ENCODE measurements around the gene EID3. TPM values are rescaled to one million over a fixed set of nuclear protein-coding genes. Genes with fewer than 3 reads are reported as not detected.

The EID3 gene
- polyA plus RNA-seq, 3 donors = 0.64 to 1.0 (median 0.65) TPM

DNA sequence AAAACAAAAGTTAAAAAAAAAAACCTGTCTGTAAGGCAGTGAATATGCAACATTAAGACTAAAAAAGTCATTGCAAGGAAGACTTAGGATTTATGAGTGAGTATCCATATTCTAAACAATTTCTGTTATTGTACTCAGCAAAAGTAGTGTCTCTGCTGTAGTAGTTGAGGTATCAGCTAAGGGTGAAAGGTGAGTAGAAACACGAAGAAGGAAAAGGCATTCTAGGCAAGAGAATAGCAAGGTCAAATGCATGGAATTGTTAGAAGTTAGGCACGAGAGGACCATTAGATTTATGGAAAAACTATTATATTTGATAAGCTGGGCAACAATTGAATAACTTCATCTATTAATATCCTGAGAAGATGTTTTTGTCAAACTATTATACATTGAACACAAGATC lies 1.8 kb downstream of the EID3 start:
- Histone ChIP-seq H3K4me1 (ENCODE audit: control insufficient read depth in 1 of 2, insufficient read depth in 2 of 2, low read length in 2 of 2) (peaks cover 21 to 32% of the 10 kb centered on the region in 2 donors), H3K36me3 (replicated peaks in 1 of 2; ENCODE audit: control insufficient read depth in 1 of 2, insufficient read depth in 2 of 2, low read length in 2 of 2) (peaks cover 3 to 8% of the 10 kb centered on the region in 2 donors), H3K79me2 (ENCODE audit: insufficient read depth, low read length) (peaks cover 99% of the 10 kb centered on the region), H3K9me3 (replicated peaks in 1 of 2; ENCODE audit: control insufficient read depth in 1 of 2, insufficient read depth in 1 of 2, low read length in 2 of 2) (no peaks in the 10 kb centered on the region), H3K4me3 (replicated peaks in 1 of 3; ENCODE audit: low read depth in 2 of 3, low read length in 3 of 3) (no peak overlapping the region), H4K20me1 (ENCODE audit: insufficient read depth, low read length) (peaks cover 98% of the 10 kb centered on the region), H3K27me3 (ENCODE audit: control insufficient read depth in 2 of 2, insufficient read depth in 2 of 2, low read length in 2 of 2) (no peaks in the 10 kb centered on the region), H3K4me2 (replicated peaks; ENCODE audit: extremely low read depth, low read length, poor library complexity, severe bottlenecking) (no peak overlapping the region), H3K27ac (ENCODE audit: low read depth in 1 of 2, low read length in 2 of 2) (no peak overlapping the region), H3K9ac (ENCODE audit: insufficient read depth, low read length, poor library complexity, severe bottlenecking) (no peak overlapping the region), H2AFZ (ENCODE audit: insufficient read depth, low read depth, low read length, poor library complexity, severe bottlenecking) (no peak overlapping the region)
- H3K4me3 Mint-ChIP-seq = no peak overlapping the region
- peaks cover 0 to 2% (median 0%) of the 10 kb centered on the region in 3 donors for H3K27me3 Mint-ChIP-seq (ENCODE audit: low read depth in 3 of 3)
- peaks cover 0 to 2% (median 0%) of the 10 kb centered on the region in 7 donors for H3K9me3 Mint-ChIP-seq
- H3K36me3 Mint-ChIP-seq = peaks cover 17 to 47% of the 10 kb centered on the region in 2 donors
- WGBS (ENCODE audit: insufficient coverage) = no CpG with 5 or more reads among the region's 2 CpGs
- TF ChIP-seq, protein P1, sequence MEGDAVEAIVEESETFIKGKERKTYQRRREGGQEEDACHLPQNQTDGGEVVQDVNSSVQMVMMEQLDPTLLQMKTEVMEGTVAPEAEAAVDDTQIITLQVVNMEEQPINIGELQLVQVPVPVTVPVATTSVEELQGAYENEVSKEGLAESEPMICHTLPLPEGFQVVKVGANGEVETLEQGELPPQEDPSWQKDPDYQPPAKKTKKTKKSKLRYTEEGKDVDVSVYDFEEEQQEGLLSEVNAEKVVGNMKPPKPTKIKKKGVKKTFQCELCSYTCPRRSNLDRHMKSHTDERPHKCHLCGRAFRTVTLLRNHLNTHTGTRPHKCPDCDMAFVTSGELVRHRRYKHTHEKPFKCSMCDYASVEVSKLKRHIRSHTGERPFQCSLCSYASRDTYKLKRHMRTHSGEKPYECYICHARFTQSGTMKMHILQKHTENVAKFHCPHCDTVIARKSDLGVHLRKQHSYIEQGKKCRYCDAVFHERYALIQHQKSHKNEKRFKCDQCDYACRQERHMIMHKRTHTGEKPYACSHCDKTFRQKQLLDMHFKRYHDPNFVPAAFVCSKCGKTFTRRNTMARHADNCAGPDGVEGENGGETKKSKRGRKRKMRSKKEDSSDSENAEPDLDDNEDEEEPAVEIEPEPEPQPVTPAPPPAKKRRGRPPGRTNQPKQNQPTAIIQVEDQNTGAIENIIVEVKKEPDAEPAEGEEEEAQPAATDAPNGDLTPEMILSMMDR (IDR thresholded peaks at IDR 0.05) = no peak
- no peak for DNase-seq
- intact Hi-C loops (cut with micrococcal nuclease) = loop anchor here in 1 of 2 donors (10.0 kb wide), 1 partner anchor 799 kb away; the partner anchor contains the start of gene WASHC4
- no peak overlapping the region for H3K27ac Mint-ChIP-seq
- H3K4me1 Mint-ChIP-seq = peaks cover 49% of the 10 kb centered on the region

- peaks cover 0 to 2% (median 0%) of the 10 kb centered on the region in 3 donors for H3K27me3 Mint-ChIP-seq (ENCODE audit: low read depth in 3 of 3)
- H3K9me3 ChIP-seq (replicated peaks in 1 of 2; ENCODE audit: control insufficient read depth in 1 of 2, insufficient read depth in 1 of 2, low read length in 2 of 2) = no peaks in the 10 kb centered on the region
- peak overlapping the region in 1 of 7 donors; percentile 15 for H3K27ac Mint-ChIP-seq
- H3K27ac ChIP-seq (ENCODE audit: low read depth in 1 of 2, low read length in 2 of 2) = peak overlapping the region in 1 of 2 donors; percentile 55
- H3K4me1 ChIP-seq (ENCODE audit: control insufficient read depth in 1 of 2, insufficient read depth in 2 of 2, low read length in 2 of 2) = peaks cover 21 to 28% of the 10 kb centered on the region in 2 donors
- intact Hi-C loops (cut with micrococcal nuclease) = loop anchor here in 1 of 2 donors (10.0 kb wide), 1 partner anchor 798 kb away; the partner anchor contains the start of gene WASHC4
- peaks cover 0 to 2% (median 0%) of the 10 kb centered on the region in 7 donors for H3K9me3 Mint-ChIP-seq
- H3K4me3 ChIP-seq (replicated peaks in 1 of 3; ENCODE audit: low read depth in 2 of 3, low read length in 3 of 3) = no peak overlapping the region
- H3K4me2 ChIP-seq (replicated peaks; ENCODE audit: extremely low read depth, low read length, poor library complexity, severe bottlenecking) = no peak overlapping the region
- WGBS (ENCODE audit: insufficient coverage) = no CpG with 5 or more reads among the region's 2 CpGs
- H3K27me3 ChIP-seq (ENCODE audit: control insufficient read depth in 2 of 2, insufficient read depth in 2 of 2, low read length in 2 of 2) = no peaks in the 10 kb centered on the region
- peaks cover 11 to 16% of the 10 kb centered on the region in 2 donors for H3K36me3 ChIP-seq (replicated peaks in 1 of 2; ENCODE audit: control insufficient read depth in 1 of 2, insufficient read depth in 2 of 2, low read length in 2 of 2)
- no peak overlapping the region for H3K9ac ChIP-seq (ENCODE audit: insufficient read depth, low read length, poor library complexity, severe bottlenecking)
- H3K4me3 Mint-ChIP-seq = no peak overlapping the region
- H3K79me2 ChIP-seq (ENCODE audit: insufficient read depth, low read length) = peaks cover 98% of the 10 kb centered on the region
- H2AFZ ChIP-seq (ENCODE audit: insufficient read depth, low read depth, low read length, poor library complexity, severe bottlenecking) = no peak overlapping the region
- peaks cover 21 to 48% of the 10 kb centered on the region in 2 donors for H3K36me3 Mint-ChIP-seq
- TF ChIP-seq, protein P1 (IDR thresholded peaks at IDR 0.05) = no peak
- peaks cover 45% of the 10 kb centered on the region for H3K4me1 Mint-ChIP-seq
- H4K20me1 ChIP-seq (ENCODE audit: insufficient read depth, low read length) = peaks cover 96% of the 10 kb centered on the region
- no peak for DNase-seq
These were observed 2.8 kb downstream of the EID3 start for GRCh38 chr12:104306376-104306775.
